Measurements from ENCODE around the gene SMIM23.

SMIM23 gene

GRCh38 chr5:171750311-171750788 lies 35.3 kb upstream of the SMIM23 start:
- Histone ChIP-seq H3K4me1 (ENCODE audit: control insufficient read depth, insufficient read depth, low read length) (no peaks in the 10 kb centered on the region), H3K4me3 (ENCODE audit: low read depth, low read length) (no peak overlapping the region), H3K27ac (ENCODE audit: extremely low read depth, low read depth, low read length) (no peak overlapping the region), H3K36me3 (ENCODE audit: control insufficient read depth in 2 of 2, insufficient read depth in 1 of 2, low read length in 2 of 2) (no peaks in the 10 kb centered on the region), H3K9me3 (ENCODE audit: control insufficient read depth, insufficient read depth, low read depth, low read length) (no peaks in the 10 kb centered on the region)
- ChIA-PET CTCF (no interaction called here), POLR2A (no interaction called here)
- no peak for TF ChIP-seq PBX3 (CRISPR knock-in tag; IDR thresholded peaks at IDR 0.05)
- TF ChIP-seq ZNF530 (tag by site-specific recombination; IDR thresholded peaks at IDR 0.05; ENCODE audit: low read depth): no peak
- TF ChIP-seq AEBP2 (tag by site-specific recombination; IDR thresholded peaks at IDR 0.05; ENCODE audit: borderline replicate concordance): no peak
- no peak for TF ChIP-seq ZNF785 (tag by site-specific recombination; IDR thresholded peaks at IDR 0.05)
- no peak for TF ChIP-seq SCRT1 (tag by site-specific recombination; IDR thresholded peaks at IDR 0.05; ENCODE audit: borderline replicate concordance)
- TF ChIP-seq ZNF121 (tag by site-specific recombination; IDR thresholded peaks at IDR 0.05): no peak
- no peak for TF ChIP-seq ZNF311 (tag by site-specific recombination; IDR thresholded peaks at IDR 0.05; ENCODE audit: borderline replicate concordance)
- TF ChIP-seq ZNF768 (tag by site-specific recombination; IDR thresholded peaks at IDR 0.05): no peak
- no peak for TF ChIP-seq SCRT2 (tag by site-specific recombination; IDR thresholded peaks at IDR 0.05)
- TF ChIP-seq ZNF211 (tag by site-specific recombination; IDR thresholded peaks at IDR 0.05; ENCODE audit: low read depth): no peak
- no peak for TF ChIP-seq ZNF792 (tag by site-specific recombination; IDR thresholded peaks at IDR 0.05)
- no peak for TF ChIP-seq ZBTB44 (tag by site-specific recombination; IDR thresholded peaks at IDR 0.05)
- TF ChIP-seq ZNF280D (tag by site-specific recombination; IDR thresholded peaks at IDR 0.05): no peak

GRCh38 chr5:171755354-171755821 lies 30.2 kb upstream of the SMIM23 start:
- no peaks in the 10 kb centered on the region for H3K36me3 ChIP-seq (ENCODE audit: control insufficient read depth in 2 of 2, insufficient read depth in 1 of 2, low read length in 2 of 2)
- H3K27ac ChIP-seq (ENCODE audit: extremely low read depth, low read depth, low read length): no peak overlapping the region
- H3K4me3 ChIP-seq (ENCODE audit: low read depth, low read length): no peak overlapping the region
- POLR2A ChIA-PET: no interaction called here
- CTCF ChIA-PET: interaction anchor here (1.1 kb wide), 1 partner anchor 153 kb away, joined by 4 read pairs; no protein-coding TSS in a partner anchor
- no peaks in the 10 kb centered on the region for H3K4me1 ChIP-seq (ENCODE audit: control insufficient read depth, insufficient read depth, low read length)
- H3K9me3 ChIP-seq (ENCODE audit: control insufficient read depth, insufficient read depth, low read depth, low read length): no peaks in the 10 kb centered on the region
- no peak for TF ChIP-seq GLI4 (tag by site-specific recombination; IDR thresholded peaks at IDR 0.05)
- no peak for TF ChIP-seq ZBTB49 (tag by site-specific recombination; IDR thresholded peaks at IDR 0.05; ENCODE audit: low read depth)
- no peak for TF ChIP-seq ZSCAN16 (tag by site-specific recombination; IDR thresholded peaks at IDR 0.05)
- TF ChIP-seq ZBTB7A (tag by site-specific recombination; IDR thresholded peaks at IDR 0.05; ENCODE audit: low read depth): no peak
- no peak for TF ChIP-seq KLF16 (tag by site-specific recombination; IDR thresholded peaks at IDR 0.05)
- TF ChIP-seq MYNN (tag by site-specific recombination; IDR thresholded peaks at IDR 0.05; ENCODE audit: borderline replicate concordance): no peak
- no peak for TF ChIP-seq ZSCAN18 (tag by site-specific recombination; IDR thresholded peaks at IDR 0.05)
- TF ChIP-seq ZNF660 (tag by site-specific recombination; IDR thresholded peaks at IDR 0.05): no peak
- TF ChIP-seq ZNF623 (tag by site-specific recombination; IDR thresholded peaks at IDR 0.05): no peak
- TF ChIP-seq ZNF561 (tag by site-specific recombination; IDR thresholded peaks at IDR 0.05; ENCODE audit: borderline replicate concordance): no peak
- TF ChIP-seq ZNF174 (tag by site-specific recombination; IDR thresholded peaks at IDR 0.05): no peak
- TF ChIP-seq ZNF521 (tag by site-specific recombination; IDR thresholded peaks at IDR 0.05): no peak

All from HEK293 (cell line).